IMR-90 (cell line): ENCODE data around the gene TAF8. TPM values are rescaled to one million over a fixed set of nuclear protein-coding genes. Genes with fewer than 3 reads are reported as not detected.

Experiments used
- ATAC-seq: fragments of 200-7000 bp; cut with Tn5 transposase; 2 replicates; pipeline ENCODE4 v1.9.1; 2020; ENCODE audit warnings: low read depth, mild to moderate bottlenecking, moderate library complexity
- BruUV-seq: library from RNA; stranded (reverse); fragments of 400-500 nt; replicated peaks from 2 replicates; lab custom pipeline; 2021; lab: Mats Ljungman, UMichigan
- CTCF ChIA-PET: fragments of 300-600 bp; formaldehyde crosslinking; extraction: SDS; loops from one replicate; lab custom pipeline; 2021; ENCODE audit warnings: antibody characterized with exemption; lab: Yijun Ruan, JAX
- POLR2A ChIA-PET: fragments of 300-600 bp; sonication (Branson Sonifier 250); formaldehyde crosslinking; loops from one replicate; lab custom pipeline; 2022; ENCODE audit warnings: antibody characterized with exemption; ENCODE audit not compliant: unreplicated experiment; lab: Charles Lee
- DNase-seq: peaks from one replicate; pipeline ENCODE4 v3.0.0; 2013
- H2AFZ ChIP-seq: replicated peaks from 2 replicates; pipeline ENCODE3; 2013; ENCODE audit warnings: low read length, mild to moderate bottlenecking; ENCODE audit not compliant: poor library complexity
- H2AK5ac ChIP-seq: 2 replicates; pipeline ENCODE4 v1.6.1; 2013; ENCODE audit warnings: low read depth, low read length, inconsistent platforms
- H2AK9ac ChIP-seq: replicated peaks from 2 replicates; pipeline ENCODE3; 2013; ENCODE audit warnings: mild to moderate bottlenecking, low read depth, low read length, moderate library complexity; ENCODE audit not compliant: poor library complexity
- H2BK120ac ChIP-seq: 2 replicates; pipeline ENCODE4 v1.6.1; 2013; ENCODE audit warnings: low read depth, low read length, inconsistent platforms
- H2BK15ac ChIP-seq: 3 replicates; pipeline ENCODE4 v1.6.1; 2013; ENCODE audit warnings: low read depth, low read length, inconsistent platforms
- H2BK20ac ChIP-seq: 2 replicates; pipeline ENCODE4 v1.6.1; 2013; ENCODE audit warnings: low read depth, mild to moderate bottlenecking, inconsistent platforms, low read length, moderate library complexity
- H2BK5ac ChIP-seq: 2 replicates; pipeline ENCODE4 v1.6.1; 2013; ENCODE audit warnings: mild to moderate bottlenecking, low read depth, low read length, inconsistent platforms; ENCODE audit not compliant: poor library complexity, severe bottlenecking
- H3K14ac ChIP-seq: replicated peaks from 2 replicates; pipeline ENCODE4 v1.6.1; 2013; ENCODE audit warnings: low read depth, low read length, inconsistent platforms
- H3K18ac ChIP-seq: 2 replicates; pipeline ENCODE4 v1.6.1; 2013; ENCODE audit warnings: low read depth, low read length, control low read depth
- H3K23ac ChIP-seq: 2 replicates; pipeline ENCODE4 v1.6.1; 2013; ENCODE audit warnings: low read depth, low read length, inconsistent platforms
- H3K27ac ChIP-seq: 2 replicates; pipeline ENCODE4 v1.5.1; 2013; ENCODE audit warnings: mild to moderate bottlenecking, control low read depth, low read length; ENCODE audit not compliant: insufficient read depth
- H3K27me3 ChIP-seq: 2 replicates; pipeline ENCODE4 v1.6.1; 2013; ENCODE audit warnings: low read length; ENCODE audit not compliant: control insufficient read depth, insufficient read depth
- H3K36me3 ChIP-seq: 2 replicates; pipeline ENCODE4 v1.6.1; 2013; ENCODE audit warnings: low read length, mixed read lengths; ENCODE audit not compliant: control insufficient read depth, insufficient read depth
- H3K4ac ChIP-seq: 2 replicates; pipeline ENCODE4 v1.6.1; 2013; ENCODE audit warnings: low read depth, low read length, inconsistent platforms
- H3K4me1 ChIP-seq: 2 replicates; pipeline ENCODE4 v1.6.1; 2013; ENCODE audit warnings: low read length, mixed read lengths; ENCODE audit not compliant: control insufficient read depth, insufficient read depth
- H3K4me2 ChIP-seq: 2 replicates; pipeline ENCODE4 v1.6.1; 2013; ENCODE audit warnings: low read depth, mild to moderate bottlenecking, control low read depth, low read length, moderate library complexity
- H3K4me3 ChIP-seq: 2 replicates; pipeline ENCODE4 v1.5.1; 2013; ENCODE audit warnings: low read depth, mild to moderate bottlenecking, control low read depth, low read length, moderate library complexity; ENCODE audit not compliant: insufficient read depth
- H3K56ac ChIP-seq: 2 replicates; pipeline ENCODE4 v1.6.1; 2013; ENCODE audit warnings: low read length, inconsistent platforms; ENCODE audit not compliant: insufficient read depth; ENCODE audit errors: extremely low read depth
- H3K79me1 ChIP-seq, 2 experiments: 2 replicates each; pipeline ENCODE4 v1.6.1; 2013; ENCODE audit warnings: low read length in 2 of 2, inconsistent platforms in 1 of 2, low read depth in 1 of 2
- H3K9ac ChIP-seq: 2 replicates; pipeline ENCODE4 v1.6.1; 2013; ENCODE audit warnings: low read depth, low read length, control low read depth
- H3K9me1 ChIP-seq: 2 replicates; pipeline ENCODE4 v1.6.1; 2013; ENCODE audit warnings: low read length, inconsistent platforms; ENCODE audit not compliant: insufficient read depth
- H3K9me3 ChIP-seq: 2 replicates; pipeline ENCODE4 v1.6.1; 2013; ENCODE audit warnings: low read length; ENCODE audit not compliant: control insufficient read depth, insufficient read depth
- H4K20me1 ChIP-seq: 2 replicates; pipeline ENCODE4 v1.6.1; 2013; ENCODE audit warnings: low read length, inconsistent platforms; ENCODE audit not compliant: insufficient read depth
- H4K5ac ChIP-seq: 2 replicates; pipeline ENCODE4 v1.6.1; 2013; ENCODE audit warnings: mild to moderate bottlenecking, low read depth, low read length, control low read depth
- H4K8ac ChIP-seq, 2 experiments: 2 replicates each; pipeline ENCODE4 v1.6.1; 2013; ENCODE audit warnings: low read depth in 2 of 2, low read length in 2 of 2, control low read depth in 1 of 2, inconsistent platforms in 1 of 2
- H4K91ac ChIP-seq: 2 replicates; pipeline ENCODE4 v1.6.1; 2013; ENCODE audit warnings: low read depth, low read length, inconsistent platforms; ENCODE audit not compliant: insufficient read depth
- BHLHE40 ChIP-seq: fragments of 150-350 bp; IDR thresholded peaks from 2 replicates; pipeline ENCODE4 v1.6.1; 2016; ENCODE audit warnings: mild to moderate bottlenecking, low read depth, low read length
- CEBPB ChIP-seq: IDR thresholded peaks from 2 replicates; pipeline ENCODE4 v1.6.1; 2012; ENCODE audit warnings: low read depth, low read length, improper control_type of control experiment
- CHD1 ChIP-seq: IDR thresholded peaks from 2 replicates; pipeline ENCODE4 v1.6.1; 2012; ENCODE audit warnings: low read depth, low read length, improper control_type of control experiment
- CTCF ChIP-seq: conservative IDR thresholded peaks from 2 replicates; pipeline ENCODE4 v1.5.1; 2012; ENCODE audit warnings: mild to moderate bottlenecking, low read depth, low read length, improper control_type of control experiment
- FOS ChIP-seq: fragments of 150-350 bp; IDR thresholded peaks from 2 replicates; pipeline ENCODE4 v1.6.1; 2016; ENCODE audit warnings: low read depth, low read length
- MAFK ChIP-seq: IDR thresholded peaks from 2 replicates; pipeline ENCODE4 v1.6.1; 2012; ENCODE audit warnings: low read depth, low read length, improper control_type of control experiment
- MAZ ChIP-seq: IDR thresholded peaks from 2 replicates; pipeline ENCODE4 v1.6.1; 2012; ENCODE audit warnings: low read depth, mild to moderate bottlenecking, low read length, improper control_type of control experiment, moderate library complexity, borderline replicate concordance
- NFE2L2 ChIP-seq: fragments of 150-350 bp; IDR thresholded peaks from 2 replicates; pipeline ENCODE4 v1.6.1; 2016; ENCODE audit warnings: low read depth, mild to moderate bottlenecking, low read length
- RAD21 ChIP-seq: IDR thresholded peaks from 2 replicates; pipeline ENCODE4 v1.6.1; 2012; ENCODE audit warnings: low read length, improper control_type of control experiment
- SMC3 ChIP-seq: fragments of 150-350 bp; IDR thresholded peaks from 2 replicates; pipeline ENCODE4 v1.6.1; 2016; ENCODE audit warnings: low read depth, mild to moderate bottlenecking, antibody characterized with exemption, low read length, moderate library complexity
- WGBS, 2 experiments: methylation state at CpG; one replicate each; pipeline versions ENCODE4 v1.1.5 to v1.1.7; 2013; ENCODE audit warnings: missing lambda C conversion rate in 2 of 2; ENCODE audit not compliant: insufficient read length in 1 of 2; ENCODE audit errors: extremely low coverage in 2 of 2; 5-methylcytosine and 5-hydroxymethylcytosine counted together
- dilution Hi-C: fragments of 300-500 bp; cut with HindIII; formaldehyde crosslinking; loops from one replicate; pipeline ENCODE4 v1.14.3; 2018; ENCODE audit warnings: low sequenced_read_pairs; ENCODE audit not compliant: unreplicated experiment
- in situ Hi-C: fragments of 300-500 bp; cut with MboI; formaldehyde crosslinking; loops from 3 replicates; pipeline ENCODE4 v1.14.3; 2019; ENCODE audit warnings: low sequenced_read_pairs, inconsistent platforms, mixed read lengths
- intact Hi-C: fragments of 100-400 bp; cut with micrococcal nuclease; formaldehyde crosslinking; loops from 2 replicates; pipeline ENCODE4 v1.10.0; 2022
- polyA plus RNA-seq, 3 experiments: library from polyadenylated mRNA; depleted of rRNA; stranded (reverse); fragments of >200 nt; gene quantifications; 2 replicates each; pipeline ENCODE4 v1.2.3, GENCODE V29; 2012; ENCODE audit warnings: low replicate concordance in 1 of 3
- total RNA-seq: library from RNA; depleted of rRNA; stranded (reverse); fragments of >200 nt; gene quantifications from 2 replicates; pipeline ENCODE4 v1.2.3, GENCODE V29; 2012

TAF8 gene
- total and polyA plus RNA-seq, 2 of the 4 experiments (the other 2 are of a cell fraction) = 14.3 to 22.8 TPM

- no peaks in the 10 kb centered on the region for H3K9me1 ChIP-seq
- H3K9ac ChIP-seq = no peak overlapping the region
- no peak overlapping the region; the same call in 2 of the 3 replicates for H2BK15ac ChIP-seq
- no peaks in the 10 kb centered on the region for H4K20me1 ChIP-seq
- no peaks in the 10 kb centered on the region for H3K4me1 ChIP-seq
- WGBS, 2 experiments = 100% methylated on average over 2 of the region's 7 CpGs; no CpG with 5 or more reads in 1 of the 2 experiments
- BruUV-seq = no TSS peak
- H4K5ac ChIP-seq = no peak overlapping the region
- TF ChIP-seq FOS (no peak), RAD21 (peak; percentile 96), BHLHE40 (no peak), MAZ (no peak), NFE2L2 (no peak), CEBPB (no peak), CHD1 (no peak), MAFK (peak; percentile 50; the same call in 1 of the 2 replicates), SMC3 (peak; percentile 100), CTCF (peak; percentile 96)
- no peak overlapping the region for H3K4me2 ChIP-seq
- H2AFZ ChIP-seq = no peak overlapping the region
- H3K14ac ChIP-seq = no peak overlapping the region
- no peak overlapping the region for H2BK120ac ChIP-seq
- ChIA-PET POLR2A (no interaction called here), CTCF (no interaction called here)
- no peak overlapping the region for H3K4me3 ChIP-seq
- intact Hi-C loops = loop anchor here (1.0 to 10.0 kb wide), 4 partner anchors 91 to 820 kb away; a partner anchor contains a TSS
- no peaks in the 10 kb centered on the region for H3K27me3 ChIP-seq
- peak overlapping the region; percentile 79; the same call in 1 of the 2 replicates for H2AK5ac ChIP-seq
- peaks cover 44% of the 10 kb centered on the region for H3K36me3 ChIP-seq
- peak; percentile 93 for ATAC-seq
- no peaks in the 10 kb centered on the region for H3K9me3 ChIP-seq
- in situ Hi-C loops = loop anchor here (5.0 to 25.0 kb wide), 4 partner anchors 92 to 812 kb away; partner anchors contain the start of gene RPL7L1
- H3K18ac ChIP-seq = no peak overlapping the region
- no peak overlapping the region for H4K91ac ChIP-seq
- H4K8ac ChIP-seq = no peak overlapping the region
- H3K23ac ChIP-seq = no peak overlapping the region
- H3K79me1 ChIP-seq = no peaks in the 10 kb centered on the region
- dilution Hi-C loops = no loop called here
- H3K4ac ChIP-seq = no peak overlapping the region
- peak overlapping the region; percentile 96 for H2AK9ac ChIP-seq
- H3K27ac ChIP-seq = no peak overlapping the region
- DNase-seq = peak; percentile 69
- no peak overlapping the region for H3K56ac ChIP-seq
- H2BK20ac ChIP-seq = no peak overlapping the region
- H2BK5ac ChIP-seq = no peak overlapping the region
Measured at GRCh38 chr6:42075159-42075838, 25.0 kb downstream of the TAF8 start.
